GM23338 (cell line): ENCODE results near the gene CDK14. TPM values are rescaled to one million over a fixed set of nuclear protein-coding genes. Genes with fewer than 3 reads are reported as not detected.

Experiments
- ATAC-seq: fragments of 200-7000 bp; cut with Tn5 transposase; 3 replicates; pipeline ENCODE4 v1.9.1; 2020
- DNase-seq: peaks from one replicate; pipeline ENCODE4 v3.0.0-alpha.2; 2015; ENCODE audit warnings: low spot score
- H2AFZ ChIP-seq: fragments of 200-600 bp; sonication (generic); 2 replicates; pipeline ENCODE4 v1.8.0; 2016; ENCODE audit warnings: antibody characterized with exemption, mild to moderate bottlenecking, moderate library complexity
- H3F3A ChIP-seq: fragments of 200-600 bp; sonication (generic); replicated peaks from 2 replicates; pipeline ENCODE4 v1.8.0; 2017; ENCODE audit warnings: antibody characterized with exemption, mixed run types, low read depth
- H3K27ac ChIP-seq: fragments of 200-600 bp; sonication (generic); 2 replicates; pipeline ENCODE4 v1.6.1; 2016; ENCODE audit warnings: low read depth
- H3K27me3 ChIP-seq: fragments of 200-600 bp; sonication (generic); 2 replicates; pipeline ENCODE4 v1.8.0; 2016; ENCODE audit warnings: mild to moderate bottlenecking, mixed run types, moderate library complexity; ENCODE audit not compliant: insufficient read depth
- H3K36me3 ChIP-seq: fragments of 200-600 bp; sonication (generic); 2 replicates; pipeline ENCODE4 v1.8.0; 2016; ENCODE audit warnings: mild to moderate bottlenecking; ENCODE audit not compliant: insufficient read depth
- H3K4me1 ChIP-seq: fragments of 200-600 bp; sonication (generic); 2 replicates; pipeline ENCODE4 v1.8.0; 2016; ENCODE audit warnings: mild to moderate bottlenecking, moderate library complexity; ENCODE audit not compliant: insufficient read depth
- H3K4me2 ChIP-seq: fragments of 200-600 bp; sonication (generic); 2 replicates; pipeline ENCODE4 v1.7.1; 2017; ENCODE audit warnings: mixed run types
- H3K4me3 ChIP-seq: fragments of 200-600 bp; sonication (generic); 2 replicates; pipeline ENCODE4 v1.6.1; 2016; ENCODE audit warnings: mixed run types
- H3K79me2 ChIP-seq: fragments of 200-600 bp; sonication (generic); replicated peaks from 2 replicates; pipeline ENCODE4 v1.8.0; 2017; ENCODE audit warnings: mild to moderate bottlenecking; ENCODE audit not compliant: insufficient read depth
- H3K9me2 ChIP-seq: fragments of 200-600 bp; sonication (generic); 2 replicates; pipeline ENCODE4 v1.8.0; 2017; ENCODE audit not compliant: insufficient read depth
- H4K20me1 ChIP-seq: fragments of 200-600 bp; sonication (generic); replicated peaks from 2 replicates; pipeline ENCODE4 v1.8.0; 2017; ENCODE audit warnings: mild to moderate bottlenecking; ENCODE audit not compliant: insufficient read depth
- H3K27ac Mint-ChIP-seq: 2 replicates; pipeline ENCODE4 v1.8.0; 2020; ENCODE audit warnings: inconsistent platforms, mild to moderate bottlenecking, moderate library complexity, mixed read lengths
- H3K27me3 Mint-ChIP-seq: 3 replicates; pipeline ENCODE4 v1.8.0; 2022; ENCODE audit warnings: low read depth, mild to moderate bottlenecking, moderate library complexity, mixed read lengths, inconsistent platforms; ENCODE audit not compliant: insufficient read depth, poor library complexity
- H3K36me3 Mint-ChIP-seq: 3 replicates; pipeline ENCODE4 v1.8.0; 2021; ENCODE audit warnings: low read depth, mild to moderate bottlenecking, inconsistent platforms, moderate library complexity, mixed read lengths
- H3K4me1 Mint-ChIP-seq: 3 replicates; pipeline ENCODE4 v1.8.0; 2020; ENCODE audit warnings: mild to moderate bottlenecking, inconsistent platforms, mixed read lengths
- H3K4me3 Mint-ChIP-seq: 3 replicates; pipeline ENCODE4 v1.8.0; 2021; ENCODE audit warnings: moderate library complexity, mild to moderate bottlenecking, inconsistent platforms, mixed read lengths
- H3K9me3 Mint-ChIP-seq: 3 replicates; pipeline ENCODE4 v1.8.0; 2020; ENCODE audit warnings: moderate library complexity, mild to moderate bottlenecking, inconsistent platforms, mixed read lengths
- CREB1 ChIP-seq: fragments of 250-450 bp; sonication (Bioruptor Pico); IDR thresholded peaks from 2 replicates; pipeline ENCODE4 v1.5.0; 2020; ENCODE audit warnings: low read depth, mild to moderate bottlenecking, moderate library complexity
- CTCF ChIP-seq, 2 experiments: fragments of 200-600 bp in 1 of 2; sonication (generic) in 1 of 2; conservative IDR thresholded peaks; 2 replicates each; pipeline versions ENCODE4 v1.5.1 to v1.6.1; 2016 to 2017; ENCODE audit warnings: antibody characterized with exemption in 2 of 2, low read depth in 2 of 2, mild to moderate bottlenecking in 2 of 2, moderate library complexity in 1 of 2
- ETS1 ChIP-seq: IDR thresholded peaks from 2 replicates; pipeline ENCODE4 v1.6.1; 2016; ENCODE audit warnings: antibody characterized with exemption
- EZH2 ChIP-seq: fragments of 200-600 bp; sonication (generic); IDR thresholded peaks from one replicate; pipeline ENCODE4 v1.8.0; 2017; ENCODE audit warnings: antibody characterized with exemption, mild to moderate bottlenecking, low read depth; ENCODE audit not compliant: unreplicated experiment
- EZH2phosphoT487 ChIP-seq: fragments of 200-600 bp; sonication (generic); IDR thresholded peaks from one replicate; pipeline ENCODE4 v1.8.1; 2018; ENCODE audit warnings: antibody characterized with exemption; ENCODE audit not compliant: unreplicated experiment
- JUNB ChIP-seq: IDR thresholded peaks from one replicate; pipeline ENCODE4 v1.6.1; 2016; ENCODE audit warnings: antibody characterized with exemption; ENCODE audit not compliant: unreplicated experiment
- NANOG ChIP-seq: IDR thresholded peaks from 2 replicates; pipeline ENCODE4 v1.6.1; 2016; ENCODE audit warnings: antibody characterized with exemption, borderline replicate concordance
- POLR2AphosphoS5 ChIP-seq: IDR thresholded peaks from 2 replicates; pipeline ENCODE4 v1.6.1; 2016; ENCODE audit warnings: antibody characterized with exemption, low read depth
- REST ChIP-seq: IDR thresholded peaks from one replicate; pipeline ENCODE4 v1.6.1; 2018; ENCODE audit warnings: antibody characterized with exemption; ENCODE audit not compliant: unreplicated experiment
- STAT1 ChIP-seq: IDR thresholded peaks from one replicate; pipeline ENCODE4 v1.6.1; 2016; ENCODE audit warnings: antibody characterized with exemption; ENCODE audit not compliant: unreplicated experiment
- ZNF114 ChIP-seq: fragments of 250-450 bp; sonication (Bioruptor Pico); IDR thresholded peaks from 2 replicates; pipeline ENCODE4 v1.5.0; 2020; ENCODE audit warnings: mild to moderate bottlenecking, moderate library complexity
- ZNF331 ChIP-seq: fragments of 250-450 bp; sonication (Bioruptor Pico); IDR thresholded peaks from 2 replicates; pipeline ENCODE4 v1.5.0; 2020; ENCODE audit warnings: low read depth, mild to moderate bottlenecking, moderate library complexity
- ZNF462 ChIP-seq: fragments of 250-450 bp; sonication (Bioruptor Pico); IDR thresholded peaks from 2 replicates; pipeline ENCODE4 v1.5.0; 2020; ENCODE audit warnings: mild to moderate bottlenecking, moderate library complexity
- polyA plus RNA-seq: library from polyadenylated mRNA; unstranded; fragments of >200 nt; fragmentation: Nextera tagmentation; extraction: Ambion mirVana; gene quantifications from 2 replicates; pipeline ENCODE4 v1.2.1, GENCODE V29; 2016
- total RNA-seq: library from RNA; depleted of rRNA; stranded (reverse); fragments of >200 nt; shearing (Covaris generic); gene quantifications from 2 replicates; pipeline ENCODE4 v1.2.3, GENCODE V29; 2014

Gene CDK14
- total and polyA plus RNA-seq, 2 experiments from 2014 or later = 11.2 to 24.0 TPM

DNA sequence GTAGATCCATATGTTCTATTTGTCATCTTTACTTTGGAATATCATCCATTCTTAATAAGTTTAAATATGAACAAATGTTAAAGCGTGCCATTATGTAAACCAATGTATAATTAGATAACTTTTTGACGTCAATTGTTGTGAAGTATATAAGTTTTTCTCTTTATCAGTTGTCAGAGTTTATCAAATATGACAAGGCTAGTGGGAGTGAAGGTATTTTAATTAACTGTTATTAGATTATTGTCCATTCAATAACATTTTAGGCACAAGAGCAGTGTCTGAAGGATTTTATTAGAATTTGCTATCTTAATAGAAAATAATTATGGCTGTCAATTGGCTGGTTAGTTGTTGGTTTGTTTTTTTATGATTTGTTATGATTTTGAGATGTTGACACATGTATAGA lies 280.6 kb downstream of the CDK14 start:
- Histone ChIP-seq H3K27me3 (no peaks in the 10 kb centered on the region), H3K4me2 (no peak overlapping the region), H3K4me3 (no peak overlapping the region), H3K27ac (no peak overlapping the region), H3K9me2 (no peaks in the 10 kb centered on the region), H4K20me1 (no peaks in the 10 kb centered on the region), H2AFZ (no peak overlapping the region), H3K4me1 (no peaks in the 10 kb centered on the region), H3F3A (no peaks in the 10 kb centered on the region), H3K36me3 (no peaks in the 10 kb centered on the region), H3K79me2 (no peaks in the 10 kb centered on the region)
- Mint-ChIP-seq H3K27ac (no peak overlapping the region), H3K9me3 (no peaks in the 10 kb centered on the region), H3K4me3 (no peak overlapping the region), H3K4me1 (no peaks in the 10 kb centered on the region), H3K36me3 (peaks cover 8% of the 10 kb centered on the region; the same call in 2 of the 3 replicates), H3K27me3 (no peaks in the 10 kb centered on the region)
- TF ChIP-seq ZNF331 (CRISPR knock-in tag) (no peak), JUNB (no peak), EZH2 (no peak), STAT1 (no peak), EZH2phosphoT487 (no peak), CTCF (conservative IDR thresholded peaks at IDR 0.05; ENCODE audit: low read depth in 2 of 2) (no peak), NANOG (no peak), REST (no peak), ZNF114 (no peak), ETS1 (no peak), POLR2AphosphoS5 (no peak), ZNF462 (no peak), CREB1 (CRISPR knock-in tag) (no peak)
- DNase-seq (no peak), ATAC-seq (no peak)
